Keratinocyte (primary cell): ENCODE results near the gene SOCS3. TPM values are rescaled to one million over a fixed set of nuclear protein-coding genes. Genes with fewer than 3 reads are reported as not detected.

ENCODE experiments used
- DNase-seq: peaks from one replicate; pipeline ENCODE4 v3.0.0-alpha.2; 2011; ENCODE audit warnings: low read depth, missing footprints, low spot score
- FAIRE-seq: peaks from 2 replicates; lab custom pipeline; 2011; peaks lifted over from hg19 to GRCh38; lab: Jason Lieb, UNC
- H2AFZ ChIP-seq: 2 replicates; pipeline ENCODE4 v1.6.0; 2012; ENCODE audit warnings: low read length, control low read depth, inconsistent platforms; ENCODE audit not compliant: control insufficient read depth
- H3K27ac ChIP-seq: 2 replicates; pipeline ENCODE4 v1.5.1; 2011; ENCODE audit warnings: low read length; ENCODE audit not compliant: control insufficient read depth, insufficient read depth
- H3K27me3 ChIP-seq: 3 replicates; pipeline ENCODE4 v1.6.0; 2011; ENCODE audit warnings: low read length; ENCODE audit not compliant: control insufficient read depth, insufficient read depth; ENCODE audit errors: extremely low read depth
- H3K36me3 ChIP-seq, 2 experiments: 2 replicates in 1 of 2; 3 replicates in 1 of 2; pipeline ENCODE4 v1.5.1; 2011; ENCODE audit warnings: low read length in 2 of 2, mild to moderate bottlenecking in 1 of 2; ENCODE audit not compliant: control insufficient read depth in 2 of 2, insufficient read depth in 2 of 2; ENCODE audit errors: extremely low read depth in 1 of 2
- H3K4me1 ChIP-seq: 3 replicates; pipeline ENCODE4 v1.5.1; 2011; ENCODE audit warnings: low read length; ENCODE audit not compliant: control insufficient read depth, insufficient read depth; ENCODE audit errors: extremely low read depth
- H3K4me2 ChIP-seq: 3 replicates; pipeline ENCODE4 v1.6.0; 2011; ENCODE audit warnings: low read depth, low read length; ENCODE audit not compliant: control insufficient read depth, insufficient read depth; ENCODE audit errors: extremely low read depth
- H3K4me3 ChIP-seq, 3 experiments: fragments of 200-600 bp in 1 of 3; sonication (generic) in 1 of 3; 2 replicates in 2 of 3; 3 replicates in 1 of 3; pipeline ENCODE4 v1.5.1; 2011 to 2016; ENCODE audit warnings: low read length in 3 of 3, mild to moderate bottlenecking in 3 of 3, control low read depth in 2 of 3, inconsistent platforms in 1 of 3, low read depth in 1 of 3, mixed read lengths in 1 of 3, mixed run types in 1 of 3, moderate library complexity in 1 of 3; ENCODE audit not compliant: control insufficient read depth in 2 of 3, insufficient read depth in 2 of 3; ENCODE audit errors: extremely low read depth in 1 of 3
- H3K79me2 ChIP-seq: 2 replicates; pipeline ENCODE4 v1.6.0; 2012; ENCODE audit warnings: low read length; ENCODE audit not compliant: control insufficient read depth, insufficient read depth
- H3K9ac ChIP-seq: 3 replicates; pipeline ENCODE4 v1.6.0; 2011; ENCODE audit warnings: low read length; ENCODE audit not compliant: control insufficient read depth, insufficient read depth; ENCODE audit errors: extremely low read depth
- H3K9me1 ChIP-seq: 3 replicates; pipeline ENCODE4 v1.6.0; 2011; ENCODE audit warnings: low read length; ENCODE audit not compliant: control insufficient read depth, insufficient read depth; ENCODE audit errors: extremely low read depth
- H3K9me3 ChIP-seq: 2 replicates; pipeline ENCODE4 v1.5.1; 2012; ENCODE audit warnings: low read depth, low read length; ENCODE audit not compliant: control insufficient read depth
- H4K20me1 ChIP-seq: 3 replicates; pipeline ENCODE4 v1.6.0; 2011; ENCODE audit warnings: low read length; ENCODE audit not compliant: control insufficient read depth, insufficient read depth; ENCODE audit errors: extremely low read depth
- EZH2 ChIP-seq: IDR thresholded peaks from one replicate; pipeline ENCODE4 v1.6.1; 2012; ENCODE audit warnings: inconsistent platforms, mild to moderate bottlenecking, low read length, moderate library complexity
- dilution Hi-C: fragments of 300-500 bp; cut with MboI; formaldehyde crosslinking; loops from one replicate; pipeline ENCODE4 v1.7.0; 2020; ENCODE audit warnings: low sequenced_read_pairs; ENCODE audit not compliant: extremely low pct_ligation_motif_present
- polyA plus RNA-seq, 5 experiments: library from polyadenylated mRNA; depleted of rRNA in 3 of 5; stranded (reverse) in 3 of 5; stranded (forward) in 1 of 5; unstranded in 1 of 5; fragments of >200 nt; gene quantifications; 1 replicate in 1 of 5; 2 replicates in 3 of 5; 3 replicates in 1 of 5; pipeline versions ENCODE4 v1.2.1 to v1.2.3, GENCODE V29; 2011 to 2012; ENCODE audit warnings: missing spikeins in 2 of 5, low read depth in 1 of 5, low replicate concordance in 1 of 5
- TF ChIP-seq, protein P1 (sequence below), 3 experiments: IDR thresholded peaks in 1 of 3; conservative IDR thresholded peaks in 1 of 3; optimal IDR thresholded peaks in 1 of 3; 2 replicates in 2 of 3; 3 replicates in 1 of 3; pipeline versions ENCODE3 to v1.5.1; 2011; ENCODE audit warnings: low read length in 3 of 3, mild to moderate bottlenecking in 3 of 3, moderate library complexity in 2 of 3, control low read depth in 1 of 3, inconsistent platforms in 1 of 3; ENCODE audit not compliant: insufficient read depth in 2 of 3; ENCODE audit errors: extremely low read depth in 1 of 3

Gene SOCS3
- polyA plus RNA-seq, 1 donor (not counting 4 experiments of a cell fraction or from before 2014, with no cell fraction given), result 9.4 TPM

DNA sequence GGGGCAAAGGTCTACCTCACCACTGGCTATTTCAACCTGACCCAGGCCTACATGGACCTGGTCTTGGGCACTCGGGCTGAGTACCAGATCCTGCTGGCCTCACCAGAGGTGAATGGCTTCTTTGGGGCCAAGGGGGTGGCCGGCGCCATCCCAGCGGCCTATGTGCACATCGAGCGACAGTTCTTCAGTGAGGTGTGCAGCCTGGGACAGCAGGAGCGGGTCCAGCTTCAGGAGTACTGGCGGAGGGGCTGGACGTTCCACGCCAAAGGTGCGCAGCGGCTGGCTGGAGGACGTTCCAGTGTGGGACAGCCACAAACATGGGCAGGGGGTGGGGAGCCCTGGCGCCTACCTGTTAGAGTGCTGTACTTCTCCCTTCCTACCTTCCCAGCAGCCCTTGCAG is 43.9 kb upstream of the SOCS3 start:
- H3K4me3 ChIP-seq, result no peak overlapping the region
- peaks cover 22% of the 10 kb centered on the region for H3K79me2 ChIP-seq
- dilution Hi-C loops, result no loop called here
- H4K20me1 ChIP-seq, result peaks cover 20% of the 10 kb centered on the region
- DNase-seq (no peak), FAIRE-seq (no peak)
- H3K4me2 ChIP-seq, result no peak overlapping the region
- no peaks in the 10 kb centered on the region for H3K27me3 ChIP-seq
- H3K27ac ChIP-seq, result no peak overlapping the region
- no peak overlapping the region for H2AFZ ChIP-seq
- no peaks in the 10 kb centered on the region for H3K9me3 ChIP-seq
- H3K36me3 ChIP-seq, result peaks cover 35 to 45% of the 10 kb centered on the region in 2 experiments
- no peak for TF ChIP-seq EZH2
- TF ChIP-seq, protein P1, sequence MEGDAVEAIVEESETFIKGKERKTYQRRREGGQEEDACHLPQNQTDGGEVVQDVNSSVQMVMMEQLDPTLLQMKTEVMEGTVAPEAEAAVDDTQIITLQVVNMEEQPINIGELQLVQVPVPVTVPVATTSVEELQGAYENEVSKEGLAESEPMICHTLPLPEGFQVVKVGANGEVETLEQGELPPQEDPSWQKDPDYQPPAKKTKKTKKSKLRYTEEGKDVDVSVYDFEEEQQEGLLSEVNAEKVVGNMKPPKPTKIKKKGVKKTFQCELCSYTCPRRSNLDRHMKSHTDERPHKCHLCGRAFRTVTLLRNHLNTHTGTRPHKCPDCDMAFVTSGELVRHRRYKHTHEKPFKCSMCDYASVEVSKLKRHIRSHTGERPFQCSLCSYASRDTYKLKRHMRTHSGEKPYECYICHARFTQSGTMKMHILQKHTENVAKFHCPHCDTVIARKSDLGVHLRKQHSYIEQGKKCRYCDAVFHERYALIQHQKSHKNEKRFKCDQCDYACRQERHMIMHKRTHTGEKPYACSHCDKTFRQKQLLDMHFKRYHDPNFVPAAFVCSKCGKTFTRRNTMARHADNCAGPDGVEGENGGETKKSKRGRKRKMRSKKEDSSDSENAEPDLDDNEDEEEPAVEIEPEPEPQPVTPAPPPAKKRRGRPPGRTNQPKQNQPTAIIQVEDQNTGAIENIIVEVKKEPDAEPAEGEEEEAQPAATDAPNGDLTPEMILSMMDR (optimal IDR thresholded peaks at IDR 0.05 in 1 of 3, IDR thresholded peaks at IDR 0.05 in 1 of 3, conservative IDR thresholded peaks at IDR 0.05 in 1 of 3; ENCODE audit: extremely low read depth in 1 of 3, insufficient read depth in 2 of 3, low read length in 3 of 3), result no peak
- H3K9me1 ChIP-seq, result peaks cover 13% of the 10 kb centered on the region
- H3K4me1 ChIP-seq, result peaks cover 43% of the 10 kb centered on the region
- no peak overlapping the region for H3K9ac ChIP-seq

DNA sequence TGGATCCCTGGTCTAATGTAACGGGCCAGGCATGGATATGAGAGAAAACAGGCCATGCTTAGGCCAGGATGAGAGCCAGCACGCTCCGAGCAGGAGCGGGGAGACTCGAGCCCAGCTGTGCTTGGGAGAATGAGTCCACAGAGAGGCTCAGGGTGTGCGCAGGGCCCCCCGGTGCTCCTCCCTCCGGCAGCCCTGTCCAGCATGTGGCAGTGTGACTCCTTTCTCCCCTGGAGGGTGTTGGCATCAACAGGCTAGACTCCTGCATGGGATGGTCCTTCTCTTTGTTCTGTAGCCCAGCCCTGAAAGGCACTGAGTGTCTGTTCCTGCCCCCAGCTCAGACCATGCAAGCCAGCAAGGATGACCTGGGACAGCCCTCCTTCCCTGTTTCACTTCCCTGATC is 42.0 kb upstream of the SOCS3 start:
- Histone ChIP-seq H3K79me2 (peaks cover 10% of the 10 kb centered on the region), H3K36me3 (peaks cover 42 to 50% of the 10 kb centered on the region in 2 experiments), H3K27ac (no peak overlapping the region)

More for the DNA sequence above, 42.0 kb upstream of the SOCS3 start:
- Histone ChIP-seq H3K4me2 (no peak overlapping the region), H3K9me3 (no peaks in the 10 kb centered on the region), H3K4me1 (peaks cover 24% of the 10 kb centered on the region), H3K4me3 (no peak overlapping the region), H3K9ac (no peak overlapping the region), H3K9me1 (no peaks in the 10 kb centered on the region), H4K20me1 (peaks cover 10% of the 10 kb centered on the region), H3K27me3 (no peaks in the 10 kb centered on the region), H2AFZ (no peak overlapping the region)
- DNase-seq, result no peak
- FAIRE-seq, result no peak
- TF ChIP-seq, protein P1 (optimal IDR thresholded peaks at IDR 0.05 in 1 of 3, IDR thresholded peaks at IDR 0.05 in 1 of 3, conservative IDR thresholded peaks at IDR 0.05 in 1 of 3; ENCODE audit: extremely low read depth in 1 of 3, insufficient read depth in 2 of 3, low read length in 3 of 3), result no peak
- no peak for TF ChIP-seq EZH2
- dilution Hi-C loops, result no loop called here
